GM23248 (cell line): ENCODE results near the gene PSEN2. TPM values are rescaled to one million over a fixed set of nuclear protein-coding genes. Genes with fewer than 3 reads are reported as not detected.

Experiments
- DNase-seq: peaks from one replicate; pipeline ENCODE4 v3.0.0-alpha.2; 2015
- H2AFZ ChIP-seq: fragments of 200-600 bp; sonication (generic); 2 replicates; pipeline ENCODE4 v1.6.1; 2016; ENCODE audit warnings: antibody characterized with exemption
- H3F3A ChIP-seq: fragments of 200-600 bp; sonication (generic); 2 replicates; pipeline ENCODE4 v1.6.1; 2016; ENCODE audit warnings: mild to moderate bottlenecking, antibody characterized with exemption, mixed run types; ENCODE audit not compliant: insufficient read depth
- H3K27ac ChIP-seq: fragments of 200-600 bp; sonication (generic); 2 replicates; pipeline ENCODE4 v1.5.1; 2016; ENCODE audit warnings: mild to moderate bottlenecking
- H3K27me3 ChIP-seq: fragments of 200-600 bp; sonication (generic); replicated peaks from 2 replicates; pipeline ENCODE4 v1.6.1; 2016; ENCODE audit warnings: mild to moderate bottlenecking; ENCODE audit not compliant: insufficient read depth
- H3K36me3 ChIP-seq: fragments of 200-600 bp; sonication (generic); 2 replicates; pipeline ENCODE4 v1.6.1; 2016; ENCODE audit warnings: low read depth, mild to moderate bottlenecking
- H3K4me1 ChIP-seq: fragments of 200-600 bp; sonication (generic); 2 replicates; pipeline ENCODE4 v1.6.1; 2016; ENCODE audit warnings: mild to moderate bottlenecking; ENCODE audit not compliant: insufficient read depth
- H3K4me2 ChIP-seq: fragments of 200-600 bp; sonication (generic); one replicate; pipeline ENCODE4 v1.6.1; 2016; ENCODE audit warnings: mild to moderate bottlenecking; ENCODE audit not compliant: unreplicated experiment
- H3K4me3 ChIP-seq: fragments of 200-600 bp; sonication (generic); 2 replicates; pipeline ENCODE4 v1.5.1; 2016; ENCODE audit warnings: mild to moderate bottlenecking
- H3K79me2 ChIP-seq: fragments of 200-600 bp; sonication (generic); 2 replicates; pipeline ENCODE4 v1.6.1; 2016; ENCODE audit warnings: mild to moderate bottlenecking; ENCODE audit not compliant: insufficient read depth
- H3K9ac ChIP-seq: fragments of 200-600 bp; sonication (generic); 2 replicates; pipeline ENCODE4 v1.6.1; 2016; ENCODE audit warnings: mild to moderate bottlenecking
- H3K9me2 ChIP-seq: fragments of 200-600 bp; sonication (generic); 2 replicates; pipeline ENCODE4 v1.6.1; 2016; ENCODE audit warnings: mixed run types, mild to moderate bottlenecking, moderate library complexity; ENCODE audit not compliant: insufficient read depth
- H3K9me3 ChIP-seq: fragments of 200-600 bp; sonication (generic); one replicate; pipeline ENCODE4 v1.6.1; 2017; ENCODE audit warnings: low read depth
- H4K20me1 ChIP-seq: fragments of 200-600 bp; sonication (generic); 2 replicates; pipeline ENCODE4 v1.6.0; 2016; ENCODE audit not compliant: insufficient read depth
- EZH2 ChIP-seq: fragments of 200-600 bp; sonication (generic); IDR thresholded peaks from 2 replicates; pipeline ENCODE4 v1.6.1; 2018; ENCODE audit warnings: antibody characterized with exemption, mild to moderate bottlenecking; ENCODE audit not compliant: insufficient read depth, poor library complexity, severe bottlenecking
- EZH2phosphoT487 ChIP-seq: fragments of 200-600 bp; sonication (generic); IDR thresholded peaks from 2 replicates; pipeline ENCODE4 v1.6.1; 2018; ENCODE audit warnings: antibody characterized with exemption, moderate library complexity, mild to moderate bottlenecking, low read depth; ENCODE audit not compliant: insufficient read depth
- WGBS, 2 experiments: methylation state at CpG; one replicate each; pipeline ENCODE4 v1.1.6; 2015 to 2017; ENCODE audit warnings: low lambda C conversion rate in 2 of 2, low coverage in 1 of 2; ENCODE audit errors: missing lambda C conversion rate in 2 of 2; 5-methylcytosine and 5-hydroxymethylcytosine counted together
- in situ Hi-C: fragments of 300-500 bp; cut with MboI; formaldehyde crosslinking; loops from 2 replicates; pipeline ENCODE4 v1.15.0; 2020
- polyA plus RNA-seq: library from polyadenylated mRNA; unstranded; fragments of >200 nt; fragmentation: Nextera tagmentation; extraction: Ambion mirVana; gene quantifications from 2 replicates; pipeline ENCODE4 v1.2.1, GENCODE V29; 2016
- total RNA-seq: library from RNA; depleted of rRNA; stranded (reverse); fragments of >200 nt; shearing (Covaris generic); gene quantifications from 2 replicates; pipeline ENCODE4 v1.2.3, GENCODE V29; 2014

The PSEN2 gene
- total and polyA plus RNA-seq, 2 experiments from 2014 or later: 7.5 to 13.9 TPM

DNA sequence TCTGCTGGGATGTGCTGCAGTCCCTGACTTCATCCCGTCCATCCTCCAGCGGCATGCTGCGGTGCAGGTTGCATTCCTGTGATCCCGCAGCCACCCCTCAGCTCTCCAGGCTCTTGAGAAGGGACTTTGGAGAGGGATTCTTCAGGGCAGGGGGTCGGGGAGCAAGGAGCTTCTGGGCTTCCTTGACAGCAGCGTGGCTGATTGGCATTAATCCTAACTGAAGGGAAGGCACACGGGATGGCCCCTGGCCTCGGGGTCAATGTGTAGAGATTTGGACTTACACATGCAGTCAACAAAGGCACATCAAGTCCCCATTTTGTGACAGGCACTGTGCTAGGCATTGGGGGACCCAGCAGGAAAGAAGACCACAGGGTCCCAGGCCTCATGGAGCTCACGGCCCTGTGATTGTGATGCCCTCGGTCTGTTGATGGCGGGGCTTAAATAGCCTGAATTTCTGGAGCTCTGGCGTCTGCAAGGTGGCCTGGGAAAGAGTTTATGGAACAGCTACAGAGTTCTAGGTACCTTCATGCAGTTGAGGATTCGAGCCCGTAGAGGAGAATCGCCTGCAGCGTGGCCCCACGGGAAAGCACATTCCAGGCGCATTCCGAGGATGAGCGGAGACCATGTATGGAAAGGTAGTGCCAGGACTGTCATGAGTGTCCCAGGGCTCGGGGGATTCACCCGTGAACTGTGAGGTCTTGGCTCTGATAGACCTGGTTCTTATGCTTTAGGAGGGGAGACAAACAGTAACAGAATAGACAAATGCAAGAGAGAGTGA, 20.1 kb downstream of the PSEN2 start:
- H3K27ac ChIP-seq: no peak overlapping the region
- no peak overlapping the region for H2AFZ ChIP-seq
- no peaks in the 10 kb centered on the region for H3K27me3 ChIP-seq
- TF ChIP-seq EZH2 (no peak), EZH2phosphoT487 (no peak)
- WGBS, 2 experiments: 88 to 89% methylated on average over 22 of the region's 22 CpGs
- no peaks in the 10 kb centered on the region for H3K79me2 ChIP-seq
- no peak overlapping the region for H3K9ac ChIP-seq
- H4K20me1 ChIP-seq: no peaks in the 10 kb centered on the region
- DNase-seq: no peak
- in situ Hi-C loops: no loop called here
- H3K4me1 ChIP-seq: no peaks in the 10 kb centered on the region
- H3F3A ChIP-seq: no peaks in the 10 kb centered on the region
- no peak overlapping the region for H3K4me2 ChIP-seq
- H3K9me2 ChIP-seq: no peaks in the 10 kb centered on the region
- H3K4me3 ChIP-seq: no peak overlapping the region
- no peaks in the 10 kb centered on the region for H3K9me3 ChIP-seq
- H3K36me3 ChIP-seq: no peaks in the 10 kb centered on the region

GRCh38 chr1:226891346-226891745, 20.9 kb downstream of the PSEN2 start:
- WGBS, 2 experiments: 85% methylated on average over 11 of the region's 11 CpGs
- Histone ChIP-seq H3F3A (no peaks in the 10 kb centered on the region), H3K9ac (no peak overlapping the region)

DNA sequence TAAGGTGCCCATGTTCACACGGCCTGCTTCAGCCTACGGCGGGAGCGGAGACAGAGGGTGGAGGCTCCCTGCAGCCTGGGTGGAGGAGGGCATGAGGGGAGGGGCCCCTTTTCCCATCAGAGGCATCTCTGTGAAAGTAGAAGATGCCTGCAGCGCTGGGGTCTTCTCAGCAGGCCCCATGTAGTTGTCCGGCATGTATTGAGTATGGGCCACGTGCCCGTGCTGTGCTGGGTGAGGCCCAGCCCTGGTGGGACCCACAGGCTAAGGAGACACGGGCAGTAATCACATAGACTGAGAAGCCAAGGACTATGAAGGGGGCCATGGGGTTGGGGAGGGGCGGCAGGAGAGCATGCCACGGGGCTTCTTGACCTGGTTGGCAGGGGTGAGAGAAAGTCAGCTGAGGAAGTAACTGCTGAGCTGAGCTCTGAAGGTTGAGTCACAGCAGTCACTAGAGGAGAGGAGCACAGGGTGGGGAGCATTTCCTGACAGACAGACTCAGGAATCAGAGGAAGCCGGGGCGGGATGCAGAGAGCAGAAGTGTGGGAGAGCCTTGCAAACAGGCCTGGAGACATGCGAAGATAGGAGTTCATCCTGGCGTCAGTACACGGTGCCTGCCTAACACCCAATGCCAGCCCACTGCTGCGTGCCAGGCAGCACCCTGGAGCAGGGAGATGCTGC, 21.6 kb downstream of the PSEN2 start:
- H3K9me2 ChIP-seq: no peaks in the 10 kb centered on the region
- WGBS, 2 experiments: 79 to 86% methylated on average over 13 to 17 of the region's 17 CpGs
- no peaks in the 10 kb centered on the region for H3K79me2 ChIP-seq
- no peak for TF ChIP-seq EZH2phosphoT487
- no peak for TF ChIP-seq EZH2
- H3K36me3 ChIP-seq: no peaks in the 10 kb centered on the region
- DNase-seq: peak; percentile 43
- H3K4me3 ChIP-seq: no peak overlapping the region
- H3K27me3 ChIP-seq: no peaks in the 10 kb centered on the region
- no peaks in the 10 kb centered on the region for H4K20me1 ChIP-seq
- H3K4me2 ChIP-seq: no peak overlapping the region
- no peak overlapping the region for H3K9ac ChIP-seq
- no peaks in the 10 kb centered on the region for H3F3A ChIP-seq
- H3K27ac ChIP-seq: no peak overlapping the region
- in situ Hi-C loops: no loop called here
- H3K9me3 ChIP-seq: no peaks in the 10 kb centered on the region
- no peaks in the 10 kb centered on the region for H3K4me1 ChIP-seq
- no peak overlapping the region for H2AFZ ChIP-seq

More at GRCh38 chr1:226891346-226891745, 20.9 kb downstream of the PSEN2 start:
- no peak overlapping the region for H3K4me3 ChIP-seq
- no peaks in the 10 kb centered on the region for H3K36me3 ChIP-seq
- in situ Hi-C loops: no loop called here
- no peak overlapping the region for H3K4me2 ChIP-seq
- H3K9me3 ChIP-seq: no peaks in the 10 kb centered on the region
- no peak overlapping the region for H3K27ac ChIP-seq
- H2AFZ ChIP-seq: no peak overlapping the region
- DNase-seq: no peak
- H3K4me1 ChIP-seq: no peaks in the 10 kb centered on the region
- H3K79me2 ChIP-seq: no peaks in the 10 kb centered on the region
- no peaks in the 10 kb centered on the region for H4K20me1 ChIP-seq
- no peaks in the 10 kb centered on the region for H3K27me3 ChIP-seq
- no peaks in the 10 kb centered on the region for H3K9me2 ChIP-seq
- TF ChIP-seq EZH2 (no peak), EZH2phosphoT487 (no peak)

DNA sequence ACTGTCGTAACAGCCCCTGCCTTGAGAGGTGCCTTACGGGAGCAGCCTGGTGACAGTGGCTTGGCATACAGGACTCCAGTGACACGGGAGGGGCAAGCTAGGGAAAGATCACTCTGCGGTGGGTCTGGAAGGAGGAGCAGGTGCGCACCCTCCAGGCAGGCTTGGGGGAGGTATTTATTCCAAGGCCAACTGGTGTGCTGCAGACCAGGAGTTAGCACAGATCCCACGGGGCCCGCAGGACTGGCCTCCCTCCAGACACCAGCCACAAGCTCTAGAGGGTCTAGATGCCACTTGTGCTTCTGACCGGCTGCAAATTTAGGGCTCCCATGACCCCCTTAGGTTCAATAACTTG, 22.1 kb downstream of the PSEN2 start:
- H3F3A ChIP-seq: no peaks in the 10 kb centered on the region
- H3K4me1 ChIP-seq: no peaks in the 10 kb centered on the region
- no peaks in the 10 kb centered on the region for H4K20me1 ChIP-seq
- no peaks in the 10 kb centered on the region for H3K9me2 ChIP-seq
- TF ChIP-seq EZH2phosphoT487 (no peak), EZH2 (no peak)
- no peaks in the 10 kb centered on the region for H3K79me2 ChIP-seq
- H2AFZ ChIP-seq: no peak overlapping the region
- H3K27me3 ChIP-seq: no peaks in the 10 kb centered on the region
- no peak for DNase-seq
- WGBS, 2 experiments: 75 to 80% methylated on average over 8 of the region's 8 CpGs
- in situ Hi-C loops: no loop called here
- H3K27ac ChIP-seq: no peak overlapping the region
- H3K9me3 ChIP-seq: no peaks in the 10 kb centered on the region
- no peak overlapping the region for H3K4me3 ChIP-seq
- H3K9ac ChIP-seq: no peak overlapping the region
- H3K36me3 ChIP-seq: no peaks in the 10 kb centered on the region
- no peak overlapping the region for H3K4me2 ChIP-seq
